GM12872 (cell line): Measurements from ENCODE around the gene MAP4K4.

ENCODE experiments used
- TF ChIP-seq, protein P1 (sequence below): IDR thresholded peaks from 3 replicates; pipeline ENCODE4 v1.5.1; 2011; ENCODE audit warnings: low read depth, mild to moderate bottlenecking, low read length, moderate library complexity; ENCODE audit not compliant: insufficient read depth

The MAP4K4 gene

DNA sequence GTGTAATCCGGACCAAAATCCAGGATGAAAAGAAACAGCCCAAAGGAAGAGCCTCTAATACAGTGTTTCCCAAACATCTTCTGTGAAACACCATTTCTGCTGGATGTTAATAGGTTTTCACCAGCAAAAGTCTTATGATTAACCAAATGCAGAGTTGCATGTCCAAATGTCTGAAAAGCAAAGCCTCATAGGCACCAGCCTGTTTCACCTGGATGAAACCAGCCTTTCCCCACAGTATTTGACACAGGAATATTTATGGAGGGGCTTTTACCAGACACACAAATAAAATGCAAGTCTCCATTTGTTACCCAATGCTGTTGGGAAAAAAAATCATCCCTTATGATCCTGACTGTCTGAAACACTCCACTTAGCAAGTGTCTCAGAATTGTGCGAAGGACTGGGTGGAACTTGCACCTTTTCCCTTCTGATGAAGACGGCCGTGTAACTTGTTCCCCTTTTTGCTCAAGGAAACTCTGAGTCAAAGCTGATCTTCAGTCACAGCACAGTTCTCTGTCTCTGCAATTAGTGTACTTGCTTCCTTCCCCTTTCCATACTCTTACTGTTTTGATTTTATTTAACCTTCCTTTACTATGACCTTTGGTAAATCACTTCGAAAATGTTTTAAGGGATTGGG lies 223.9 kb downstream of the MAP4K4 start:
- TF ChIP-seq, protein P1, sequence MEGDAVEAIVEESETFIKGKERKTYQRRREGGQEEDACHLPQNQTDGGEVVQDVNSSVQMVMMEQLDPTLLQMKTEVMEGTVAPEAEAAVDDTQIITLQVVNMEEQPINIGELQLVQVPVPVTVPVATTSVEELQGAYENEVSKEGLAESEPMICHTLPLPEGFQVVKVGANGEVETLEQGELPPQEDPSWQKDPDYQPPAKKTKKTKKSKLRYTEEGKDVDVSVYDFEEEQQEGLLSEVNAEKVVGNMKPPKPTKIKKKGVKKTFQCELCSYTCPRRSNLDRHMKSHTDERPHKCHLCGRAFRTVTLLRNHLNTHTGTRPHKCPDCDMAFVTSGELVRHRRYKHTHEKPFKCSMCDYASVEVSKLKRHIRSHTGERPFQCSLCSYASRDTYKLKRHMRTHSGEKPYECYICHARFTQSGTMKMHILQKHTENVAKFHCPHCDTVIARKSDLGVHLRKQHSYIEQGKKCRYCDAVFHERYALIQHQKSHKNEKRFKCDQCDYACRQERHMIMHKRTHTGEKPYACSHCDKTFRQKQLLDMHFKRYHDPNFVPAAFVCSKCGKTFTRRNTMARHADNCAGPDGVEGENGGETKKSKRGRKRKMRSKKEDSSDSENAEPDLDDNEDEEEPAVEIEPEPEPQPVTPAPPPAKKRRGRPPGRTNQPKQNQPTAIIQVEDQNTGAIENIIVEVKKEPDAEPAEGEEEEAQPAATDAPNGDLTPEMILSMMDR: no peak

DNA sequence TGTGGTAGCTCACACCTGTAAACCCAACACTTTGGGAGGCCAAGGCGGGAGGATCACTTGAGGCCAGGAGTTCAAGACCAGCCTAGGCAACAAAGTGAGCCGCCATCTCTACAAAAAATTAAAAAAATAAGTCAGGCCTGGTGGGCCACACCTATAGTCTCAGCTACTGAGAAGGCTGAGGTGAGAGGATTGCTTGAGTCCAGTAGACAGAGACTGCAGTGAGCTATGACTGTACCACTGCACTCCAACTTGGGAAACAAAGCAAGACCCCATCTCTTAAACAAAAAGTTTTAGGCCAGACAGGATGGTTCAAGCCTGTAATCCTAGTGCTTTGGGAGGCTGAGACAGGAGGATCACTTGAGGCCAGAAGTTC lies 224.4 kb downstream of the MAP4K4 start:
- TF ChIP-seq, protein P1: no peak

DNA sequence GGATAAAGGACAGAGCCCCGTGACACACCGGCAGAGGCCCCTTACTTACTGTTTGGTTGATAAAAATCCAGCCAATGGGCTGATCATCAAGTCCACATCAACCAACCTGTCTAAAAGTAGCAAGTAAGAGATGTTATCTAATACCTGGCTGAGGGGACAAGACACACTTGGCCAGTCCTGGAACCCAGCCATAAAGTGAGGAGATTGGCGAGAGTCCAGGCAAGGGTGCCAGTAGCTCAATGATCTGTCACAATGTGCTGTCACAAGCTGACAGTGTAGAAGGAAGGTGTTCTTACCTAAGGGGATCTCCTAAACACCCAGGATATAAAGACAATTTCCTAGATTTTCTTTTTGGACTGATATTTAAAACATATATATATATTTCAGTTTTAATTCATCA lies 232.5 kb downstream of the MAP4K4 start:
- TF ChIP-seq, protein P1: no peak

DNA sequence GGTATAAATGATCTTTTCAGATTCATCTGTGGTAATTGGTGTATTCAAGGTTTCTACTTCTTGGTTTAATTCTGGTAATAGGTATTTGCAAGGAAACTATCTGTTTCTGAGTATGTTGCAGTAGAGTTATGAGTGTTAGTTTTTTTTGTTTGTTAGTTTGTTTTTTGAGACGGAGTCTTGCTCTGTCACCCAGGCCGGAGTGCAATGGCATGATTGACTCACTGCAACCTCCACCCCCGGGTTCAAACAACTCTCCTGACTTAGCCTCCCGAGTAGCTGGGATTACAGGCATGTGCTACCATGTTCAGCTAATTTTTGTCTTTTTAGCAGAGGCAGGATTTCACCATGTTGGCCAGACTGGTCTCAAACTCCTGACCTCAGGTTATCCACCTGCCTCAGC lies 233.3 kb downstream of the MAP4K4 start:
- TF ChIP-seq, protein P1: no peak

DNA sequence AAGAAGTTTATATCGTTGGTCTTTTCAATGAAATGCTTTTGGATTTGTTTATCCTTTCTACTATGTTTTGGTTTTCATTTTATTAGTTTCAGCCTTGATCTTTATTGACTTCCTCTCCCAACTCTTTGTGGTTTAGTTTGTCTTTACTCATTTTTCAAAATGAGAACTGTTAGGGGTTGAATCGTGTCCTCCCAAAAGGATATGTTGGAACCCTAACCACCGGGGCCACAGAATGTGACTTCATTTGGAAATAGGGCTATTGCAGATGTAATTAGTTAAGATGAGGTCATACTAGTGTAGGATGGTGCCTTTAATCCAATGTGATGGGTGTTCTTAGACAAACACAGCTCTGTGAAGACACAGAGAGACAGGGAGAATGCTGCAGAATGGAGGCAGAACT lies 233.9 kb downstream of the MAP4K4 start:
- TF ChIP-seq, protein P1: no peak

DNA sequence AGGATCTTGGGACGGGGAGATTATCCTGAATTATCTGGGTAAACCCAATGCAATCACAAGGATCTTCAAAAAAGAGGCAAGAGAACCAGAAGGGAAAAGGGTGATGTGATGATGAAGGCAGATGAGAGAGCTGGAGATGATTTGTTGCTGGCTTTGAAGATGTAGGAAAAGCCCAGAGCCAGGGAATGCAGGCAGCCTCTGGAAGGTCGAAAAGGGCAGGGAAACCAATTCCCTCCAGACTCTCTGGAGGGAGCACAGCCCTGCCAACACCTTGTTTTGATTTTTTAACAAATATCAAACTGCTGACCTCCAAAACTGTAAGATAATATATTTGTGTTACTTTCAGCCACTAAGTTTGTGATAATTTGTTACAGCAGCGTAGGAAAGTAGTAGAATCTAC lies 245.3 kb downstream of the MAP4K4 start:
- TF ChIP-seq, protein P1: no peak
